Stomach (tissue), 4 donors: Measurements from ENCODE around the gene TNFRSF21.

ENCODE experiments used
- POLR2A ChIP-seq, 4 donors: fragments of 450-650 bp; IDR thresholded peaks; one replicate each; pipeline ENCODE4 v1.6.1; 2016; ENCODE audit warnings: antibody characterized with exemption in 4 of 4, control low read depth in 2 of 4, mild to moderate bottlenecking in 1 of 4, moderate library complexity in 1 of 4
- POLR2AphosphoS5 ChIP-seq, 3 donors: sonication (generic); formaldehyde crosslinking; IDR thresholded peaks; one replicate each; pipeline ENCODE4 v1.6.1; 2016; ENCODE audit warnings: antibody characterized with exemption in 3 of 3
- TF ChIP-seq, protein P1 (sequence below), 7 experiments: fragments of 450-650 bp in 4 of 7; fragments of 200-600 bp in 3 of 7; sonication (generic) in 3 of 7; IDR thresholded peaks; one replicate each; pipeline ENCODE4 v1.5.1; 2016 to 2019; ENCODE audit warnings: antibody characterized with exemption in 7 of 7, control low read depth in 2 of 7, mild to moderate bottlenecking in 1 of 7

DNA sequence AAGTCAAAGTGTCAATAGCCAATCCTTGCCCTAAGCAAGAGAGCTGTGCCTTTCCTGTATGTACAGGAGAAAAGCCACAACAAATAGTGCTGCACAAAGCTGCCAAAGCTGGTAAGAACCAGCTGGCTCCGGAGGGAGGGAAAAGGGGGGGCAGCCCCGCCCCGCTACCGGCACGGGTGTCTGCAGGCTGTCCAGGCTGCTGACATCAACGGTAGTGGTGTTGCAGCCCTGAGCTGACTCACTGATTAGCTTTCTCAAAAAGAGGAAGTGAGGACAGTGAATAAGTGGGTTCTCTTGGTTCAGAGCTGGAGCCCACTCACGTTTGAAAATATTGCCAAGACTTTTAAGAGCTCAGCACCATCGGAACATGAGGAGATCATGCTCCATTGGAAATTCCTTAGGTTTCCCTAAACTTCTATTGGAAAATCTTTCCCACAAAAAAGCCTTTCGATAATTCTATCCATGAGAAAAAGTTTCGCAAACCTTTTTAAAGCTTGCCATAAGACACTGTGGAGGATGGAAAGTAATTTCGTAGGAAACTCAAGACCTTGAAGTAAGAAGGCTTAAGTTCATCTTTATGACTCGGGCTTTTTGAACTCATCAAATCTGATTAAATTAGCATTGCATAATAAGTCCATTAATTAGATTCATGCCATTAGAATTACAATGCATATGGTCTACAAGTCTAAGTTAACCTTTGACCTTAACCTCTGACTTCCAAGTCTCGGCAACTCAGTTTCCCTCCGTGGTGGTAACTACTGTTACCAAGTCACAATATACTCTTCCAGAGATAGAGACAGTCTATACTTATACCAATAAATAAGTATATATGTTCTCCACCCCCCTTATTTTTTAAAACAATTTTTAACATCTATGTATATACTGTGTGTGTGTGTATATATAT, 67.0 kb downstream of the TNFRSF21 start:
- TF ChIP-seq, protein P1, sequence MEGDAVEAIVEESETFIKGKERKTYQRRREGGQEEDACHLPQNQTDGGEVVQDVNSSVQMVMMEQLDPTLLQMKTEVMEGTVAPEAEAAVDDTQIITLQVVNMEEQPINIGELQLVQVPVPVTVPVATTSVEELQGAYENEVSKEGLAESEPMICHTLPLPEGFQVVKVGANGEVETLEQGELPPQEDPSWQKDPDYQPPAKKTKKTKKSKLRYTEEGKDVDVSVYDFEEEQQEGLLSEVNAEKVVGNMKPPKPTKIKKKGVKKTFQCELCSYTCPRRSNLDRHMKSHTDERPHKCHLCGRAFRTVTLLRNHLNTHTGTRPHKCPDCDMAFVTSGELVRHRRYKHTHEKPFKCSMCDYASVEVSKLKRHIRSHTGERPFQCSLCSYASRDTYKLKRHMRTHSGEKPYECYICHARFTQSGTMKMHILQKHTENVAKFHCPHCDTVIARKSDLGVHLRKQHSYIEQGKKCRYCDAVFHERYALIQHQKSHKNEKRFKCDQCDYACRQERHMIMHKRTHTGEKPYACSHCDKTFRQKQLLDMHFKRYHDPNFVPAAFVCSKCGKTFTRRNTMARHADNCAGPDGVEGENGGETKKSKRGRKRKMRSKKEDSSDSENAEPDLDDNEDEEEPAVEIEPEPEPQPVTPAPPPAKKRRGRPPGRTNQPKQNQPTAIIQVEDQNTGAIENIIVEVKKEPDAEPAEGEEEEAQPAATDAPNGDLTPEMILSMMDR (IDR thresholded peaks at IDR 0.05): no peak
- TF ChIP-seq POLR2AphosphoS5 (IDR thresholded peaks at IDR 0.05) (peak; percentile 80 to 98 (median 90)), POLR2A (IDR thresholded peaks at IDR 0.05) (no peak)
